NCI-H345 (cell line): ENCODE results near the gene ZNF365.
"Not testable (repeated sequence)": the region's sequence is repeated elsewhere in the genome, so short reads cannot be mapped to it uniquely, and the experiment has no call there.

ENCODE experiments used
- DNase-seq: peaks from one replicate; lab custom pipeline; 2025; lab: John Stamatoyannopoulos, UW

The ZNF365 gene

GRCh38 chr10:62377966-62378365 is 3.8 kb downstream of the ZNF365 start:
- DNase-seq = no peak

DNA sequence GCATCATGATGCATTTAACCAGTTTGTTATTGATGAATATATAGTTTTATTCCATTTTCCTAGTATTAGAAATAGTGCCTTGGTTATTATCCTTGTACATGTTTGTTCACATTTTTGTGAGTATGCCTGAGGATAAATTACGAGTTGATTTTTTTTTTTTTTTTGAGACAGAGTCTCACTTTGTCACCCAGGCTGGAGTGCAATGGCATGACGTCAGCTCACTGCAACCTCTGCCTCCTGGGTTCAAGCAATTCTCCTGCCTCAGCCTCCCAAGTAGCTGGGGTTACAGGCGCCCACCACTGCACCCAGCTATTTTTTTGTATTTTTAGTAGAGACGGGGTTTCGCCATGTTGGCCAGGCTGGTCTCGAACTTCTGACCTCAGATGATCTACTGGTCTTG is 4.7 kb downstream of the ZNF365 start:
- not testable (repeated sequence) for DNase-seq

DNA sequence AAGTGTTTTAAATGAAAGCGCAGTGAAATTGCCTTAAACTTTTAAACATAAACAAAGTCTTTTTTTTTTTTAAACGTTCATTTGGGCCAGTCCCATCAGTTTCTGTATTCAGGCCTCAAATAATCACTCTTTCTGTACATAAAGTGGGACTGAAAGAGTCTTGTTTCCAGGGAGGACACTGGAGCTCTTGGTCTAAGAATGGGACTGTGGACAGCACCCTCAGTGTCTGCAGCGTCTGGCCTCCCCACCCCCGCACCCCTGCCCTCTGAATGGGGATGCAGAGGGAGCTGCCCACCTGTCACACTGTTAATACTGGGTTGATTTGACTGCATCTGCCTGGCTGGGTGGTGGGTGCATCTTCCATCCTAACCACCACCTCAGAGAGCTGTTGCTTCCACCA is 5.2 kb downstream of the ZNF365 start:
- no peak for DNase-seq

DNA sequence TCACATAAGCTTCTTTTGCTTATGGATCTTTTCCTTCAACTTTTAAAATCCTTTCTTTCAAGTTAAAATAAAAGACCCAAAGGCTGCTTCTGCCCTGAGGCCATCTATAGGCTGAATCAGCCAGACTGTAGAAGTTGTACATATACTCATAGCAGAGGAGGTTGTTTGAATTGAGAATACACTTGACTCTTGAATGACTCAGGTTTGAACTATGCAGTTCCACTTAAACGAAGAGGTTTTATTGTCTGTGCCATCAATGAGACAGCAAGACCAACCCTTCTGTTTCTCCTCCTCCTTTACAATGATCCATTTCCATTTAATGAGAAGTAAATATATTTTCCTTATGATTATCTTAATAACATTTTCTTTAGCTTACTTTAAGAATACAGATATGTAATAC is 5.8 kb downstream of the ZNF365 start:
- DNase-seq = peak; percentile 59

- DNase-seq = no peak
Observed at GRCh38 chr10:62381385-62382102, 7.4 kb downstream of the ZNF365 start.

GRCh38 chr10:62382831-62383230 is 8.7 kb downstream of the ZNF365 start:
- no peak for DNase-seq

DNA sequence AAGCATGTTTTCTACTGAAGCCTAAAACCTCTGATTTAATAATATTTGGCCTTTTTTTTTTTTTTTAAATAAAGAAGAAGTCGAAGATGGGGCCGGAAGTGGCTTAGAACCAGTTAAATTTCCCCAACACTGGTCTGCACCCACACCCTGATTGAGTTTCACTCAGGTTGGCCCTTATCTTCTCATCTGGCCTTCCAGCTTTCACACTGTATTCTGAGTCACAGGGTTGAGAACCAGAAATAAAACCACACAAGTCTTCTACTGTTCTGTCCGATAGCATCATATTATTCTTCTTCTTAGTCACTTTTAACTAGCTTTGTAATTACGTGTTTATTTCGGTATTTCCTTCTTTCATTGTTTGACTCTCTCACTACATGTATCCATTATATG is 9.9 kb downstream of the ZNF365 start:
- DNase-seq = no peak

DNA sequence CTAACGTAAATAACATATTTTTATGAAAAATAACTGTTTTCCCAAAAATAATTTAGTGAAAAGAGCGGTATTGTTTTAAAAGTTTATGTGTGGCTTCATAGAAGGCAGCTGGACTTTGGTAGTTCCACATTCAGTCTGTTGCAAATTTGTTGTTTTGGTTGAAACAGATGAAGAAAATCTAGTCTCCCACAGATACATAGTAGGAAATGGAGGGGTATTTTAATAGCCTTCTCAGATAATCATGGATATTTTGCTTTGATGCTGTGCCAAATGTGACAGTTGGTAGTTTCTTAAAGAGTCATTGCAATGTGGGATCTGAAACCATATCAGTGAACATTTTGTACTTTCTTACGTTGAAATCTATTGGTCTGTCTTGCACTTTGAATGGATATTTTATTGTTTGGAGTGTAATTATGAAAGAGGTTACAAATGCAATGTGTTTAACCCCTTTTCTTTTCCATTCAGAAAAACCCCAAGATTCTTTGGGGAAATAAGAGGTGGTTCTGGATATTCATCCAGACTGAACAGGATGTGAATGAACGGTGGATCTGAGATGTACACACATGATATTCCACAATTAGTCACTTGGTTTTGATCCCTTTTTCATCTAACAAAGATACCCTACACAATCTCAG is 10.4 kb downstream of the ZNF365 start:
- DNase-seq = no peak

DNA sequence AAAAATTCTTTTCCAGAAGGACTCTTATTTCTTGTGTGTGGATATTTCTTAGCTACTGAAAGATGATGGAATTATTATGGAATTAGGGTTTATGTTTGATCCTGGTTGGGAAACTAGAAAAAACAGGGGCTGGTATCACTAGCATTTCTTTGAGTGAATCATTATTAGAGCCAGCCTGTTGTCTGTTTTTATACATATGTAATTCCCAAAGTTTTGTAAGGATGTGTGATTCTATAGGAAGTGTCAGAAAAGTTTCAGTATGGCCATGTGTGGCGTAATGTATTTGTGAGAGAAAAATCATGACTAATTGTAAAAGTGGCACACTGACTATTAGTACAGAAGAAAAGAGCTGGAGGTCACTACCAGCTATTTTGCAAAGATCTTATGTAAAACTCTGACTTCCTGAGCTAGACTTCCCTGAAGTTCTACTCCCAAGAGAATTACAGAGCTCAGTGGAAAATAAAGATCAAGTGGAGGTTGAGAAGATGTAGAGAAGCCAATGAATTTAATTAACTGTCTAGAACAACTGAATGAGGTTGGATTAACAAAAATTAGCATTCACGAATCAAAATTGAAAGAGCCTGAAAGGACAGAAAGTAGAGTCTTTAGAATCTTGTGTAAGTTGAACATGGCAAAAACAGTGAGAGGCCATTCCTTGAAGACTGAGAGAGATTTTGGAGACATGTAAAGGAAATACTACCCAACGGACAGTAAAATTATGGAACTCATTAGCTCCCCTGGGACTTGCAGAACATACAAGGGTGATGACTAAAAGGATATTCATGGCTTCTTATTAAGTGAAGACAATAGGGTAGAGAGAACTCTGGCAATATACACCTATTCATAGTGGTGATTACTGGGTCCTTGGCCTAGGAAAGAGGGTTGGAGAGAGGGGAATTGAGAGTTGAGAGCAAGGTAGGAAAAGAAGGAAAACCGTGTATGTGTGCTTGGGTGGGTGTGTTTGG is 12.5 kb downstream of the ZNF365 start:
- DNase-seq = no peak

GRCh38 chr10:62388328-62388727 is 14.2 kb downstream of the ZNF365 start:
- no peak for DNase-seq

GRCh38 chr10:62390497-62391176 is 16.5 kb downstream of the ZNF365 start:
- no peak for DNase-seq

DNA sequence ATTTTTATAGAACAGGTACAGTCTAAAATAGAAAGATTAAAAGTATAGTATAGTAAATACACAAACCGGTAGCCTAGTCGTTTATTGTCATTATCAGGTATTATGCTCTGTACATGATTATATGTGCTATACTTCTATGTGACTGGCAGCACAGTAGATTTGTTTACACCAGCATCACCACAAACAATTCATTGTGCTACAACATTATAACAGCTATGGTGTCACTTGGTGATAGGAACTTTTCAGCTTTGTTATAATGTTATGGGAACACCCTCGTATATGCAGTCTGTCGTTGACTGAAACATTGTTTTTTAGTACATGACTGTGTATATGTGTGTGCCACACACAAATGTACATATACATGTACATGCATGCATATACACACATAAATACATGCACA is 19.1 kb downstream of the ZNF365 start:
- no peak for DNase-seq

GRCh38 chr10:62394556-62395018 is 20.4 kb downstream of the ZNF365 start:
- no peak for DNase-seq

DNA sequence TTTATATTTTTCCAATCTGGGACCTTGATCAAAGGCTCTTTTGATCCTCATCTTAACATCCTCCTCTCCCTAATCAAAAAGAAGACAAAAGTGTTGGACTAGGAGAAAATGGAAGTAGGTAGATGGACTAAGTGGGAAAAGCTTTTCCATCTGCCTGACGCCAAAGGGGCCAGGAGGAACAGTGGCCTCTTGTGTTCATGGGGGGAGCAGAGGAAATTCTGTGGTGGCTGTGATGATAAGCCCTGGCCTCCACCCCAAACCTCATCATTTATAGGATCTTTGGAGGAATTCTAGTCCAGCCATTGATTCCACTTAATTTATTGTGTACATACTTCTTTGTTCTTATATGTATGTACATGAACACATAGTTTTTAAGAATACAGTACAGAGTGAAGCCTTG is 21.7 kb downstream of the ZNF365 start:
- no peak for DNase-seq

GRCh38 chr10:62396864-62397263 is 22.7 kb downstream of the ZNF365 start:
- DNase-seq = no peak

GRCh38 chr10:62399211-62399610 is 25.0 kb downstream of the ZNF365 start:
- no peak for DNase-seq

DNA sequence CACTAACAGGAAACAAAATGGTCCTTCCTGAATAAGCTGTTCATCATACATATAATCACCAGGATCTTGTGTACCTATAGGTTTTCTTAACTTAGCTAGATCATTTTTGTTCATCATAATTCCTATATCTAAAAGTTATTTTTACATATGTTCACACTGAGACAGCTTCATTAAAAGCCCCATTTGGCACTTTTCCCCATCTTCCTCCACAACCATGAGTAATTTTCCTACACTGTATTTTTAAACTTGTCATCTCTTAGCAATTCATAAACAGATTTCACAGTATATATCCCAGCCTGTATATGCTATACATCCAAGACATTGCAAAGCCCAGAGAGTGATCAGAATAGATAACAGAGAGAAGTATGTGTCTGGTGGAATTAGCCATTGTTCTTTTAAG is 28.3 kb downstream of the ZNF365 start:
- DNase-seq = no peak

DNA sequence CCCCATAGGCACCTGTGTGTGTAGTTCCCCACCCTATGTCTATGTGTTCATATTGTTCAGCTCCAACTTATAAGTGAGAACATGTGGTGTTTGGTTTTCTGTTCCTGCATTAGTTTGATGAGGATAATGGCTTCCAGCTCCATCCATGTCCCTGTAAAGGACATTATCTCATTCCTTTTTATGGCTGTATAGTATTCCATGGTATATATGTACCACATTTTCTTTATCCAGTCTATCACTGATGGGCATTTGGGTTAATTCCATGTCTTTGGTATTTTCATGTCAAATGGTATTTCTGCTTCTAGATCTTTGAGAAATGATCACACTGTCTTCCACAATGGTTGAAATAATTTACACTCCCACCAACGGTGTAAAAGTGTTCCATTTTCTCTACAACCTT is 36.4 kb downstream of the ZNF365 start:
- DNase-seq = not testable (repeated sequence)

DNA sequence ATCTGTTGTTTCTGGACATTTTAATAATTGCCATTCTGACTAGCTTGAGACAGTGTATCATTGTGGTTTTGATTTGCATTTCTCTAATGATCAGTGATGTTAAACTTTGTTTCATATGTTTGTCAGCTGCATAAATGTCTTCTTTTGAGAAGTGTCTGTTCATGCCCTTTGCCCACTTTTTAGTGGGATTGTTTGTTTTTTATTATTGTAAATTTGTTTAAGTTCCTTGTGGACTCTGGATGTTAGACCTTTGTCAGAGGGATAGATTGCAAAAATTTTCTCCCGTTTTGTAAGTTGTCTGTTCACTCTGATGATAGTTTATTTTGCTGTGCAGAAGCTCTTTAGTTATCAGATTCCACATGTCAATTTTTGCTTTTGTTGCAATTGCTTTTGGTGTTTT is 36.8 kb downstream of the ZNF365 start:
- DNase-seq = not testable (repeated sequence)

DNA sequence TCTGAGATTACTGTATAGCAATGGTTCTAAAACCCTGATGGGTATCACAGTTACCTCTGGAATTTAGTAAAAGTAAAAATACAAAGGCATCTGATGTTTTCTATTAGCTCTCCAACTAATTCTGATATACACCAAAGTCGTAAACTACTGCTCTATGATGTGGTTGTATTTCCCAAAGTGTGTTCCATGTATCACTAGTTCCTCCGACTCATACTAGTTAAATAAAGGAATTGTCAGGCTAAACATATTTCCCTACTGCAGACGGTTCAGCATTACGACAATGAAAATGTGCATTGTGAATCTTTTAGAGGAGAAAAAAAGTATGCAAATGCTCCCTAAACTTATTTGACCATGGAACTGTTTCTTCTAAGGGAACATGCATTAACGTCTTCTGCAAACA is 38.9 kb downstream of the ZNF365 start:
- no peak for DNase-seq

GRCh38 chr10:62413652-62414051 is 39.5 kb downstream of the ZNF365 start:
- no peak for DNase-seq

DNA sequence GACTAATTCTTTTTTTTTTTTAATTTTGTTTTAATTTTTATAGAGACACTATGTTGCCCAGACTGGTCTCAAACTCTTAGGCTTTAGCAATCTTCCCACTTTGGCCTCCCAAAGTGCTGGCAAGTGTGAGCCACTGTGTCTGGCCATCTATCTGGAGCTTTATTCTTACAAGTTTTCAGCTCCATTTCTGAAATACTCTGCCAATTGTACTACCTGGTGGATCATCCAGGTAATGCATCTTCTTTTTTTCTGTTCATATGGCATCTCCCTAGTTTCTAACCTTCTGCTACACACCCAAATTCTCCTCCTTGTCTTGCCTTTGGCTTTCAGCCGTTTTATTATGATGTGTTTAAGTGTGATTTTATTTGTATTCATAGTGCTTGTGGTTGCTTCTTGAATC is 40.2 kb downstream of the ZNF365 start:
- DNase-seq = no peak
